Measurements from ENCODE around the gene MMGT1. TPM values are rescaled to one million over a fixed set of nuclear protein-coding genes. Genes with fewer than 3 reads are reported as not detected.

The MMGT1 gene
- total and polyA plus RNA-seq, 9 donors, result 12.1 to 30.3 (median 23.6) TPM

DNA sequence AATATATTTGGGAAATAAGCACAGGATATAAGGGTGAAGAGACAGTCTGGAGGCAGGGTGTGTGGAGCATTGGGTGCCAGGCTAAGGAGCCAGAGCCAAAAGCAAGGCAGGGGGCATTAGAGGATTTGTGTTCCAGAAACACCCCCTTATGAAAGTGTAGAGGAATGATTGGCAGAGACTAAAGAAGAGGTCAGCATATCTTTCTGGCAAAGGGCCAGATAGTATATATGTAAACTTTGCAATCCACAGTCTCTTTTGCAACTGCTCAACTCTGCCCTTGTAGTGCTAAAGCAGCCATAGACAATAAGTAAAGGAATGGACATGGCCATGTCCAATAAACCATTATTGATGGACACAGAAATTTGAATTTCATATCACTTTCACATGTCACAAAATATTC is 7.9 kb upstream of the MMGT1 start:
- intact Hi-C loops (cut with DNase I), result no loop called here
- Histone ChIP-seq H3K27ac (no peak overlapping the region), H3K36me3 (no peaks in the 10 kb centered on the region), H3K27me3 (no peaks in the 10 kb centered on the region), H3K4me3 (no peak overlapping the region), H3K4me1 (ENCODE audit: insufficient read depth) (no peaks in the 10 kb centered on the region), H3K9me3 (no peaks in the 10 kb centered on the region)
- DNase-seq, result no peak
- TF ChIP-seq, protein P1, sequence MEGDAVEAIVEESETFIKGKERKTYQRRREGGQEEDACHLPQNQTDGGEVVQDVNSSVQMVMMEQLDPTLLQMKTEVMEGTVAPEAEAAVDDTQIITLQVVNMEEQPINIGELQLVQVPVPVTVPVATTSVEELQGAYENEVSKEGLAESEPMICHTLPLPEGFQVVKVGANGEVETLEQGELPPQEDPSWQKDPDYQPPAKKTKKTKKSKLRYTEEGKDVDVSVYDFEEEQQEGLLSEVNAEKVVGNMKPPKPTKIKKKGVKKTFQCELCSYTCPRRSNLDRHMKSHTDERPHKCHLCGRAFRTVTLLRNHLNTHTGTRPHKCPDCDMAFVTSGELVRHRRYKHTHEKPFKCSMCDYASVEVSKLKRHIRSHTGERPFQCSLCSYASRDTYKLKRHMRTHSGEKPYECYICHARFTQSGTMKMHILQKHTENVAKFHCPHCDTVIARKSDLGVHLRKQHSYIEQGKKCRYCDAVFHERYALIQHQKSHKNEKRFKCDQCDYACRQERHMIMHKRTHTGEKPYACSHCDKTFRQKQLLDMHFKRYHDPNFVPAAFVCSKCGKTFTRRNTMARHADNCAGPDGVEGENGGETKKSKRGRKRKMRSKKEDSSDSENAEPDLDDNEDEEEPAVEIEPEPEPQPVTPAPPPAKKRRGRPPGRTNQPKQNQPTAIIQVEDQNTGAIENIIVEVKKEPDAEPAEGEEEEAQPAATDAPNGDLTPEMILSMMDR (IDR thresholded peaks at IDR 0.05), result no peak
- TF ChIP-seq POLR2A (IDR thresholded peaks at IDR 0.05) (no peak), EP300 (IDR thresholded peaks at IDR 0.05) (no peak)

DNA sequence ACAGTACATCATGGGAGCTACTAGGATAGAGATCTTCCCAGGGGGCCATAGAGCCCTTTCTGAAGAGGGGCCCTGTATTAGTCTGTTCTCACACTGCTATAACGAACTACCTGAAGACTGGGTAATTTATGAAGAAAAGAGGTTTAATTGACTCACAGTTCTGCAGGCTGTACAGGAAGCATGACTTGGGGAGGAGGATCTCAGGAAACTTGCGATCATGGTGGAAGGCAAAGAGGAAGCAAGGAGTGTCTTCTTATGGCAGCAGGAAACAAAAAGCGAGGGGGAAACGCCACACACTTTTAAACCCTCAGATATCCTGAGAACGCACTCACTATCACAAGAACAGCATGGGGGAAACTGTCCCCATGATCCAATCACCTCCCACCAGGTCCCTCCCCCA is 7.2 kb upstream of the MMGT1 start:
- Histone ChIP-seq H3K9me3 (no peaks in the 10 kb centered on the region), H3K4me1 (ENCODE audit: insufficient read depth) (no peaks in the 10 kb centered on the region), H3K27me3 (no peaks in the 10 kb centered on the region), H3K36me3 (no peaks in the 10 kb centered on the region), H3K27ac (no peak overlapping the region), H3K4me3 (no peak overlapping the region)
- TF ChIP-seq, protein P1 (IDR thresholded peaks at IDR 0.05), result no peak
- TF ChIP-seq EP300 (IDR thresholded peaks at IDR 0.05), result no peak
- TF ChIP-seq POLR2A (IDR thresholded peaks at IDR 0.05), result no peak
- no peak for DNase-seq
- WGBS, 3 donors, result 79 to 86% (median 83%) methylated on average over 5 of the region's 5 CpGs
- intact Hi-C loops (cut with DNase I), result no loop called here

DNA sequence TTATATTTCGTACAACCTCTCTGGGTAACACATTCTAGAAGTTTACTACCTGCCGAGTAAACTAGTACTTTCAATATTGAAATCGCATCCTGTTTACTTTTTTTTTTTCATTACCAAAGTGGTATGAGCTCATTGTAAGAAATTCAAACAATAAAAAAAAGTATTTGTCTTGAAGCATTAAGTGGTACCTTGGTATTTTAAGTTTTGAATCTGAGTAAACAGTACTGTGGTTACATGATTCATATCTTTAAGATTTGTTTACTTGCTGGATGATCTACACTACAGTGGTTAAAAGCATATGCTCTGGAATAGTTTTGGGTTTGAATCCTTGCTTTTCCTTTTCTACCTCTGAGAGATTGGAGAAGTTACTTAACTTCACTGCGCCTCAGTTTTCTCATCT is 3.8 kb upstream of the MMGT1 start:
- TF ChIP-seq POLR2A (IDR thresholded peaks at IDR 0.05) (no peak), EP300 (IDR thresholded peaks at IDR 0.05) (no peak)
- TF ChIP-seq, protein P1 (IDR thresholded peaks at IDR 0.05), result no peak
- H3K4me1 ChIP-seq (ENCODE audit: insufficient read depth), result no peaks in the 10 kb centered on the region
- no peak overlapping the region for H3K4me3 ChIP-seq
- WGBS, 3 donors, result 77 to 82% (median 78%) methylated on average over 4 of the region's 4 CpGs
- H3K27ac ChIP-seq, result no peak overlapping the region
- no peak for DNase-seq
- no peaks in the 10 kb centered on the region for H3K36me3 ChIP-seq
- intact Hi-C loops (cut with DNase I), result no loop called here
- H3K27me3 ChIP-seq, result no peaks in the 10 kb centered on the region
- no peaks in the 10 kb centered on the region for H3K9me3 ChIP-seq

DNA sequence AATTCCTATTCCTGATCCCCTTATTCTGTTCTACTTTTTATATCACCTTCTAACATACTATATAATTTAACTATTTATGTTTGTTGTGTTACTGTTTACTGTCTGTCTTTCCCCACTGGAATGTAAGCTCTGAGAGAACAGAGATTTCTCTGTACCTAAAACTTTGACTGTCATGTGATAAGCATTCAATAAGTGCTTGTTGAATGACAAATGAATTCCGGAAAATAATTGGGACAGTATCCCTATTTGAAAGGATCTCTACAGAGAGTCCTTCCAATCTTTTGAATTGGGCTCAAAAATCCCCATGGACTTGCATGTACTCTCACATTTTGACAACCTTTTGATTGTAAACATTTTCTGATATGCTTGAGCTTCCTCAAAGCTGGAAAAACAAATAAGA is 1.6 kb upstream of the MMGT1 start:
- no peak for TF ChIP-seq POLR2A (IDR thresholded peaks at IDR 0.05)
- no peak for TF ChIP-seq EP300 (IDR thresholded peaks at IDR 0.05)
- TF ChIP-seq, protein P1 (IDR thresholded peaks at IDR 0.05), result no peak
- intact Hi-C loops (cut with DNase I), result no loop called here
- H3K27ac ChIP-seq, result no peak overlapping the region
- H3K4me1 ChIP-seq (ENCODE audit: insufficient read depth), result no peaks in the 10 kb centered on the region
- H3K36me3 ChIP-seq, result no peaks in the 10 kb centered on the region
- H3K9me3 ChIP-seq, result no peaks in the 10 kb centered on the region
- no peaks in the 10 kb centered on the region for H3K27me3 ChIP-seq
- DNase-seq, result no peak
- 79 to 85% (median 82%) methylated on average over 1 of the region's 1 CpG for WGBS, 3 donors
- H3K4me3 ChIP-seq, result no peak overlapping the region
